CD4-positive, alpha-beta memory T cell (primary cell): Measurements from ENCODE around the gene ATG10. TPM values are rescaled to one million over a fixed set of nuclear protein-coding genes. Genes with fewer than 3 reads are reported as not detected.

ENCODE experiments used
- CTCF ChIA-PET: fragments of 350-600 bp; sonication (Branson Sonifier 250); formaldehyde crosslinking; loops from one replicate; lab custom pipeline; 2021; ENCODE audit warnings: inconsistent platforms; ENCODE audit not compliant: partially characterized antibody; lab: Charles Lee
- POLR2A ChIA-PET: fragments of 350-600 bp; sonication (Branson Sonifier 250); formaldehyde crosslinking; loops from one replicate; lab custom pipeline; 2021; ENCODE audit not compliant: partially characterized antibody; lab: Charles Lee
- DNase-seq, 5 donors: peaks; one replicate each; pipeline versions ENCODE4 v3.0.0 to v3.0.0-alpha.2; 2020 to 2022; ENCODE audit warnings: mixed read lengths in 1 of 5
- H3K27ac ChIP-seq: one replicate; pipeline ENCODE4 v1.7.0; 2013; ENCODE audit warnings: low read depth, low read length
- H3K27me3 ChIP-seq: 2 replicates; pipeline ENCODE4 v1.7.0; 2013; ENCODE audit warnings: mild to moderate bottlenecking, low read length, moderate library complexity; ENCODE audit not compliant: insufficient read depth
- H3K36me3 ChIP-seq: 2 replicates; pipeline ENCODE4 v1.7.0; 2013; ENCODE audit warnings: mild to moderate bottlenecking, low read length, moderate library complexity; ENCODE audit not compliant: insufficient read depth
- H3K4me1 ChIP-seq: 2 replicates; pipeline ENCODE4 v1.7.0; 2013; ENCODE audit warnings: mild to moderate bottlenecking, low read length, moderate library complexity; ENCODE audit not compliant: insufficient read depth
- H3K4me3 ChIP-seq, 2 donors: one replicate each; pipeline ENCODE4 v1.7.0; 2013; ENCODE audit warnings: low read length in 2 of 2, mild to moderate bottlenecking in 1 of 2
- H3K9me3 ChIP-seq, 2 donors: one replicate each; pipeline ENCODE4 v1.7.0; 2013; ENCODE audit warnings: low read length in 2 of 2, control low read depth in 1 of 2; ENCODE audit not compliant: control insufficient read depth in 1 of 2
- H3K27ac Mint-ChIP-seq, 7 donors: one replicate each; pipeline ENCODE4 v1.8.0; 2020 to 2021; ENCODE audit warnings: mixed read lengths in 7 of 7, mild to moderate bottlenecking in 6 of 7, inconsistent platforms in 3 of 7, moderate library complexity in 3 of 7
- H3K27me3 Mint-ChIP-seq, 2 donors: one replicate each; pipeline ENCODE4 v1.8.0; 2020 to 2021; ENCODE audit warnings: mixed read lengths in 2 of 2
- H3K36me3 Mint-ChIP-seq, 2 donors: one replicate each; pipeline ENCODE4 v1.8.0; 2020 to 2021; ENCODE audit warnings: mixed read lengths in 2 of 2, inconsistent platforms in 1 of 2, mild to moderate bottlenecking in 1 of 2
- H3K4me1 Mint-ChIP-seq, 4 donors: one replicate each; pipeline ENCODE4 v1.8.0; 2020 to 2021; ENCODE audit warnings: mixed read lengths in 4 of 4, mild to moderate bottlenecking in 1 of 4
- H3K4me3 Mint-ChIP-seq, 8 donors: one replicate each; pipeline ENCODE4 v1.8.0; 2020 to 2021; ENCODE audit warnings: mixed read lengths in 8 of 8, mild to moderate bottlenecking in 7 of 8, moderate library complexity in 6 of 8, inconsistent platforms in 3 of 8
- H3K9me3 Mint-ChIP-seq, 8 donors: one replicate each; pipeline ENCODE4 v1.8.0; 2020 to 2021; ENCODE audit warnings: mixed read lengths in 8 of 8, mild to moderate bottlenecking in 5 of 8, inconsistent platforms in 3 of 8, moderate library complexity in 1 of 8
- intact Hi-C: fragments of 100-400 bp; cut with micrococcal nuclease; formaldehyde crosslinking; loops from one replicate; pipeline ENCODE4 v1.15.1; 2023
- polyA plus RNA-seq, 2 donors: library from polyadenylated mRNA; unstranded; fragments of 300-500 nt; fragmentation: Illumina TruSeq; gene quantifications; one replicate each; pipeline ENCODE4 v1.2.3, GENCODE V29; 2021
- total RNA-seq, 2 experiments: library from RNA; stranded (reverse); gene quantifications; one replicate each; pipeline ENCODE4 v1.2.3, GENCODE V29; 2021

Gene ATG10
- total and polyA plus RNA-seq, 4 experiments from 2014 or later: 7.3 to 10.5 (median 7.7) TPM

GRCh38 chr5:82095536-82095935 is 123.7 kb downstream of the ATG10 start:
- Histone ChIP-seq H3K27me3 (no peaks in the 10 kb centered on the region), H3K9me3 (no peaks in the 10 kb centered on the region), H3K27ac (no peak overlapping the region), H3K4me1 (no peaks in the 10 kb centered on the region), H3K4me3 (no peak overlapping the region), H3K36me3 (no peaks in the 10 kb centered on the region)
- POLR2A ChIA-PET: no interaction called here
- Mint-ChIP-seq H3K9me3 (peaks cover 0 to 21% (median 15%) of the 10 kb centered on the region in 8 donors), H3K4me3 (no peak overlapping the region), H3K27ac (peak overlapping the region in 1 of 7 donors; percentile 60), H3K4me1 (peaks cover 0 to 4% (median 2%) of the 10 kb centered on the region in 4 donors), H3K27me3 (no peaks in the 10 kb centered on the region), H3K36me3 (peaks cover 10 to 25% of the 10 kb centered on the region in 2 donors)
- no peak for DNase-seq
- intact Hi-C loops: no loop called here
- CTCF ChIA-PET: no interaction called here

- Histone ChIP-seq H3K36me3 (no peaks in the 10 kb centered on the region), H3K9me3 (no peaks in the 10 kb centered on the region), H3K4me1 (no peaks in the 10 kb centered on the region), H3K4me3 (no peak overlapping the region), H3K27ac (no peak overlapping the region), H3K27me3 (no peaks in the 10 kb centered on the region)
- peaks cover 0 to 20% (median 15%) of the 10 kb centered on the region in 8 donors for H3K9me3 Mint-ChIP-seq
- no peak for DNase-seq
- H3K4me3 Mint-ChIP-seq: no peak overlapping the region
- intact Hi-C loops: no loop called here
- H3K36me3 Mint-ChIP-seq: peaks cover 10 to 25% of the 10 kb centered on the region in 2 donors
- H3K27me3 Mint-ChIP-seq: no peaks in the 10 kb centered on the region
- H3K27ac Mint-ChIP-seq: no peak overlapping the region
- POLR2A ChIA-PET: no interaction called here
- H3K4me1 Mint-ChIP-seq: peaks cover 0 to 4% (median 2%) of the 10 kb centered on the region in 4 donors
- CTCF ChIA-PET: no interaction called here
Measured at GRCh38 chr5:82096249-82096648, 124.4 kb downstream of the ATG10 start.

- Histone ChIP-seq H3K27ac (no peak overlapping the region), H3K27me3 (no peaks in the 10 kb centered on the region), H3K36me3 (no peaks in the 10 kb centered on the region), H3K9me3 (no peaks in the 10 kb centered on the region), H3K4me1 (no peaks in the 10 kb centered on the region), H3K4me3 (no peak overlapping the region)
- no peaks in the 10 kb centered on the region for H3K27me3 Mint-ChIP-seq
- POLR2A ChIA-PET: no interaction called here
- H3K4me3 Mint-ChIP-seq: no peak overlapping the region
- intact Hi-C loops: no loop called here
- H3K9me3 Mint-ChIP-seq: no peaks in the 10 kb centered on the region
- peak overlapping the region in 1 of 7 donors; percentile 43 for H3K27ac Mint-ChIP-seq
- H3K4me1 Mint-ChIP-seq: peaks cover 0 to 5% (median 3%) of the 10 kb centered on the region in 4 donors
- H3K36me3 Mint-ChIP-seq: peaks cover 0 to 12% of the 10 kb centered on the region in 2 donors
- CTCF ChIA-PET: no interaction called here
- DNase-seq: no peak
Measured at GRCh38 chr5:82100303-82101077, 128.7 kb downstream of the ATG10 start.

GRCh38 chr5:82104872-82105271 is 133.0 kb downstream of the ATG10 start:
- Mint-ChIP-seq H3K27ac (no peak overlapping the region), H3K9me3 (peaks cover 0 to 1% (median 0%) of the 10 kb centered on the region in 8 donors), H3K27me3 (no peaks in the 10 kb centered on the region), H3K4me3 (no peak overlapping the region), H3K36me3 (peaks cover 0 to 7% of the 10 kb centered on the region in 2 donors), H3K4me1 (peaks cover 4 to 10% (median 7%) of the 10 kb centered on the region in 4 donors)
- Histone ChIP-seq H3K4me3 (no peak overlapping the region), H3K27ac (no peak overlapping the region), H3K36me3 (no peaks in the 10 kb centered on the region), H3K4me1 (no peaks in the 10 kb centered on the region), H3K27me3 (no peaks in the 10 kb centered on the region), H3K9me3 (no peaks in the 10 kb centered on the region)
- intact Hi-C loops: no loop called here
- POLR2A ChIA-PET: no interaction called here
- DNase-seq: peak in 4 of 5 donors; percentile 2 to 31 (median 15)
- CTCF ChIA-PET: no interaction called here

- Mint-ChIP-seq H3K27ac (no peak overlapping the region), H3K36me3 (peaks cover 0 to 5% of the 10 kb centered on the region in 2 donors), H3K27me3 (no peaks in the 10 kb centered on the region), H3K4me3 (no peak overlapping the region), H3K9me3 (peaks cover 0 to 3% (median 0%) of the 10 kb centered on the region in 8 donors), H3K4me1 (peaks cover 4 to 10% (median 7%) of the 10 kb centered on the region in 4 donors)
- intact Hi-C loops: no loop called here
- H3K4me3 ChIP-seq: no peak overlapping the region
- no peaks in the 10 kb centered on the region for H3K27me3 ChIP-seq
- no peaks in the 10 kb centered on the region for H3K9me3 ChIP-seq
- no peak for DNase-seq
- H3K36me3 ChIP-seq: no peaks in the 10 kb centered on the region
- POLR2A ChIA-PET: no interaction called here
- no peaks in the 10 kb centered on the region for H3K4me1 ChIP-seq
- CTCF ChIA-PET: no interaction called here
- no peak overlapping the region for H3K27ac ChIP-seq
Measured at GRCh38 chr5:82105457-82105856, 133.6 kb downstream of the ATG10 start.

GRCh38 chr5:82106207-82106606 is 134.4 kb downstream of the ATG10 start:
- peaks cover 4 to 10% (median 7%) of the 10 kb centered on the region in 4 donors for H3K4me1 Mint-ChIP-seq
- H3K36me3 ChIP-seq: no peaks in the 10 kb centered on the region
- DNase-seq: no peak
- CTCF ChIA-PET: interaction anchor here (2.5 kb wide), 1 partner anchor 60 kb away, joined by 6 read pairs; no protein-coding TSS in a partner anchor
- no peaks in the 10 kb centered on the region for H3K9me3 ChIP-seq
- intact Hi-C loops: no loop called here
- H3K9me3 Mint-ChIP-seq: peaks cover 0 to 3% (median 0%) of the 10 kb centered on the region in 8 donors
- H3K27me3 ChIP-seq: no peaks in the 10 kb centered on the region
- H3K27me3 Mint-ChIP-seq: no peaks in the 10 kb centered on the region
- no peak overlapping the region for H3K4me3 ChIP-seq
- no peaks in the 10 kb centered on the region for H3K4me1 ChIP-seq
- POLR2A ChIA-PET: no interaction called here
- H3K27ac ChIP-seq: no peak overlapping the region
- H3K36me3 Mint-ChIP-seq: peaks cover 0 to 4% of the 10 kb centered on the region in 2 donors
- no peak overlapping the region for H3K4me3 Mint-ChIP-seq
- no peak overlapping the region for H3K27ac Mint-ChIP-seq

GRCh38 chr5:82106756-82107155 is 134.9 kb downstream of the ATG10 start:
- intact Hi-C loops: no loop called here
- POLR2A ChIA-PET: no interaction called here
- H3K4me1 Mint-ChIP-seq: peaks cover 4 to 10% (median 7%) of the 10 kb centered on the region in 4 donors
- Histone ChIP-seq H3K27ac (no peak overlapping the region), H3K4me3 (no peak overlapping the region), H3K4me1 (no peaks in the 10 kb centered on the region), H3K27me3 (no peaks in the 10 kb centered on the region), H3K9me3 (no peaks in the 10 kb centered on the region), H3K36me3 (no peaks in the 10 kb centered on the region)
- DNase-seq: no peak
- H3K4me3 Mint-ChIP-seq: no peak overlapping the region
- CTCF ChIA-PET: interaction anchor here (1.0 to 2.5 kb wide), 2 partner anchors 8 to 59 kb away, joined by 4 to 6 read pairs; no protein-coding TSS in a partner anchor
- H3K27ac Mint-ChIP-seq: peak overlapping the region in 1 of 7 donors; percentile 1
- no peaks in the 10 kb centered on the region for H3K27me3 Mint-ChIP-seq
- H3K9me3 Mint-ChIP-seq: peaks cover 0 to 3% (median 0%) of the 10 kb centered on the region in 8 donors
- peaks cover 0 to 4% of the 10 kb centered on the region in 2 donors for H3K36me3 Mint-ChIP-seq
